Caki2 (cell line): ENCODE results near the gene PDSS2. TPM values are rescaled to one million over a fixed set of nuclear protein-coding genes. Genes with fewer than 3 reads are reported as not detected.
A peak's percentile ranks its signal among the peaks of the same experiment; 100 is the strongest.
"Not testable (repeated sequence)": the region's sequence is repeated elsewhere in the genome, so short reads cannot be mapped to it uniquely, and the experiment has no call there.

Experiments
- DNase-seq: peaks from one replicate; pipeline ENCODE4 v3.0.0-alpha.2; 2015; ENCODE audit warnings: low read depth
- in situ Hi-C: cut with HindIII; loops from 2 replicates; pipeline ENCODE4 v1.10.0; 2016; ENCODE audit warnings: low sequenced_read_pairs, low pct_unique_long_range_greater_than_20kb, mixed read lengths
- total RNA-seq: library from RNA; depleted of rRNA; stranded (reverse); fragments of >200 nt; shearing (Covaris generic); gene quantifications from 2 replicates; pipeline ENCODE4 v1.2.3, GENCODE V29; 2014; ENCODE audit warnings: low replicate concordance

The PDSS2 gene
- total RNA-seq, 1 experiment from 2014 or later = 21.1 TPM

DNA sequence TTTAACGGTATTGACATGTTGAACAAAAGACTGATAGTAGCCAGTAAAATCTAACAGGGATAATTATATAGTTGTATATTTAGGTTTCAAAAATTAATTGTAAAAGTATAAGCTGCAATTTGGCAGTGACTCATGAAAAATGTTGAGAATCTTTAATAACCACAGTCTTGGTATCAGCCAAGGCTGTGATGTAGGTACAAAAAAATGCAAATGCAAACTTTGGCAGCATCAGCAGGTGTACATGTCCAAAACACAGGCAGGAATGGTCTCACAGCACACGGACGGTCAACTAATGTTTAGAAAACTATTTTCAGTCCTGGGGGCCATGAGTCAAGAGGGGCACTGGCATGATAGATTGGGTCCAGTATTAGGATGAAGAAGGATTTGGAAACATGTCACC, 285.6 kb downstream of the PDSS2 start:
- in situ Hi-C loops = no loop called here
- no peak for DNase-seq

- DNase-seq = no peak
- in situ Hi-C loops = no loop called here
Observed at GRCh38 chr6:107171513-107171912, 287.9 kb downstream of the PDSS2 start.

DNA sequence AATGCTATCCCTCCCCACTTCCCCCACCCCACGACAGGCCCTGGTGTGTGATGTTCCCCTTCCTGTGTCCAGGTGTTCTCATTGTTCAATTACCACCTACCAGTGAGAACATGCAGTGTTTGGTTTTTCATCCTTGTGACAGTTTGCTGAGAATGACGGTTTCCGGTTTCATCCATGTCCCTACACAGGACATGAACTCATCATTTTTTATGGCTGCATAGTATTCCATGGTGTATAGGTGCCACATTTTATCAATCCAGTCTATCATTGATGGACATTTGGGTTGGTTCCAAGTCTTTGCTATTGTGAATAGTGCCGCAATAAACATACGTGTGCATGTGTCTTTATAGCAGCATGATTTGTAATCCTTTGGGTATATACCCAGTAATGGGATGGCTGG, 295.1 kb downstream of the PDSS2 start:
- DNase-seq, in situ Hi-C loops: not testable (repeated sequence)

DNA sequence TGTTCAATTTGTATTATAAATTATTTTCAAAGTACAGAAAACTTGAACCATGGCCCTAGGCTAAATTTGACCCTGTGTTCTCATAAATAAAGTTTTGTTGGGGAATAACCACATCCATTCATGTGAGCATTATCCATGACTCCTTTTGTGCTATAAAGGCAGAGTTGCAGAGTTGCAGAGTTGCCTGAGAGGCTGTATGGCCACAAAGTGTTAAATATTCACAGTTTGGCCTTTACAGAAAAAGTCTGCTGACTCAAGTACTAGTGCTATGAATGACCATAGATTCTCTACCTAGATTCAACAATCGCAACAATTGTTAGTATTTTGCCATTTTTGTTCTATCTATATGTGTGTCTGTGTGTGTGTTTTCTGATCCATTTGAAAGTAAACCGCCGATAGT, 297.8 kb downstream of the PDSS2 start:
- DNase-seq = no peak
- in situ Hi-C loops = no loop called here

- DNase-seq = no peak
- in situ Hi-C loops = no loop called here
Observed at GRCh38 chr6:107156617-107157016, 302.7 kb downstream of the PDSS2 start.

- in situ Hi-C loops = no loop called here
Observed at GRCh38 chr6:107154801-107155160, 304.6 kb downstream of the PDSS2 start.

GRCh38 chr6:107154131-107154800, 305.1 kb downstream of the PDSS2 start:
- peak; percentile 34 for DNase-seq

More at GRCh38 chr6:107154801-107155160, 304.6 kb downstream of the PDSS2 start:
- DNase-seq = no peak

DNA sequence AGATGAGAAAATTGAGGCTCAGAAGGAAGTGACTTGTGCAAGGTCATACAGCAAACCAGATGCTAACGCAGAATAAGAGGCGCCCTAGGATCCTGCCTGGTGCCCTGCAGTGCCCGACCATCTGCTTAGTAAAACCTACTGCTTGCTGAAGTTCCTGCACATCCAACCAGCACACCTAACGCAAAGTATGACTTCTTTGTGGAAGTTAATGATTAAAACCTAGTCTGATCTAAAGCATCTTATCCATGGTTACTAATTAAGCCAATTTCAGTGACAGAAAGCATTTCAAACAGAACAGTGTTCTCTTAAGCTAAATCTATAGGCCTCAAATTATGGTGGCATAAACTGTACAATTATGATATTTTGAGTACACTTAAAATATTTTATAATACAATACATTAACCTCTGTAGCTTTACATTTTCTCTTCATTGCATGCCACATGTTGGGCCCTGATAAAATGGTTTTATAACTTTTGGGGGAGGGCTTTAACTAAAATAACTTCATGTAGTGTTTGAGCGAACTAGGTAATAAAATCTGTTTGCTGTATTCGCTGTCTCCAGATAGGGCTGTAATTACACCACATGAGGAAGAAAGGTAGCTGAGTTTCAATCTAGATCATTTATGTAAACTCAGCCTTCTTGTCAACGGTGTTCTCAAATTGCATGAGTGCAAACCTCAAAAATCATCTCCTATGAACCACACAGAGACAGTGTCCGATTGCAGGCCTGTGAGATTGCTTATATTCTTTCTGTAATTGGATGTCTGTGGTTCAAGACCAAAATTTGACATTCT, 306.5 kb downstream of the PDSS2 start:
- peak; percentile 68 for DNase-seq

More at GRCh38 chr6:107154131-107154800, 305.1 kb downstream of the PDSS2 start:
- in situ Hi-C loops = no loop called here

DNA sequence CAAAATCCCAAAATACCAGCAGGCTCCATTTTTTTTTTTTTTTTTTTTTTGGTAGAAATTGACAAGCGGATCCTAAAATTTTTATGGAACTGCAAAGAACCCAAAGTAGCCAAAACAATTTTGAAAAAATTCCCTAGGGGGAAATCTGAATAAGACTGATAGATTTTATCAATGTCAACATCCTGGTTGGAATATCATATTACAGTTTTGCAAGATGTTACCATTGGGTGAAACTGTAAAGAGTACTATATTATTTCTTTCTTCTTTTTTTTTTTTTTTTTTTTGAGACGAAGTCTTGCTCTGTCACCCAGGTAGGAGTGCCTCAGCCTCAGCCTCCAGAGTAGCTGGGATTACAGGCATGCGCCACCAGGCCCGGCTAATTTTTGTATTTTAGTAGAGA, 314.7 kb downstream of the PDSS2 start:
- no peak for DNase-seq
- in situ Hi-C loops = no loop called here

More for the DNA sequence above, 306.5 kb downstream of the PDSS2 start:
- in situ Hi-C loops = no loop called here

DNA sequence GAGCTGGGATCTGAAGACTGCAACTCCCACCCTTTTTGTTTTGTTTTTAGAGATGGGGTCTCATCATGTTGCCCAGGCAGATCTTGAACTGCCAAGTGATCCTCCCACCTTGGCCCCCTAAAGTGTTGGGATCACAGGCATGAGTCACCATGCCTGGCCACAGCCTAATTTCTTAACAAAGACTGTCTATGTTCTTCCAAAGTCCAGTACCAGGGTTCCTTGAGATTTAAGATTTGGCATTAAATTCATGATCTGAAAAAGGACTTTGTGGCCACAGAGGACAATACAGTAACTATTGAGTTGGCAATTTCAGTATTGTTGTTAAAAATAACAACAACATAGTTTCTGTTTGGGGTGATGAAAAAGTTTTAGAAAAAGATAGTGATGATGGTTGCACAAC, 315.4 kb downstream of the PDSS2 start:
- DNase-seq = no peak
- in situ Hi-C loops = no loop called here

DNA sequence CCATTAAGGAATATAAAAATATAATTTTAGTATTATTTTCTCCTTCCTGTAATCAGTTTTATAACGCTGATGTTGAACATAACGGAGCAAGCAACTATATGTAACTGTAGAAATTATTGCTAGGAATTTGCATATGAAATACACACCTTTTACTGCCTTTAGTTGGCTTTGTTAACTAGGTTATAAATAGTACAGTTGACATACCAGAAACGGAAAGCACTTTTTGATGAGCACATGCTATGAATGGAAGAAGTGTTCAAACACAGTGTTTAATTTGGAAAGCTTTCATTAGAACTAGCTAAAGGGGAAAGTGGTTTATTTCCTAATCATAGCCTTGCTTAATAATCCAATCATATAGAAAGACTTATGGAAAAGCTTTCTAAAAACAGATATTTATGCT, 318.8 kb downstream of the PDSS2 start:
- in situ Hi-C loops = no loop called here

DNA sequence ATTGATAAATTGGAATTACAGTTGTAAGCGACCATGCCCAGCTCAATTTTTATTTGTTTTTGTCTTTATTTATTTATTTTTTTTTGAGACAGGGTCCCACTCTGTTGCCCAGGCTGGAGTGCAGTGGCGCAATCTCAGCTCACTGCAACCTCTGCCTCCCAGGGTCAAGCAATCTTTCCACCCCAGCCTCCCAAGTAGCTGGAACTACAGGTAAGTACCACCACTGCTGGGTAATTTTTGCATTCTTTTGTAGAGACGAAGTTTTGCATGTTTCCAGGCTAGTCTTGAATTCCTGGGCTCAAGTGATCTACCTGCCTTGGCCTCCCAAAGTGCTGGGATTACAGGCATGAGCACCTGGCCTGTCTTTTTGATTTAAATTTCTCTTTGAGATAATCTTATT, 323.0 kb downstream of the PDSS2 start:
- DNase-seq, in situ Hi-C loops: not testable (repeated sequence)

More for the DNA sequence above, 318.8 kb downstream of the PDSS2 start:
- DNase-seq = no peak

DNA sequence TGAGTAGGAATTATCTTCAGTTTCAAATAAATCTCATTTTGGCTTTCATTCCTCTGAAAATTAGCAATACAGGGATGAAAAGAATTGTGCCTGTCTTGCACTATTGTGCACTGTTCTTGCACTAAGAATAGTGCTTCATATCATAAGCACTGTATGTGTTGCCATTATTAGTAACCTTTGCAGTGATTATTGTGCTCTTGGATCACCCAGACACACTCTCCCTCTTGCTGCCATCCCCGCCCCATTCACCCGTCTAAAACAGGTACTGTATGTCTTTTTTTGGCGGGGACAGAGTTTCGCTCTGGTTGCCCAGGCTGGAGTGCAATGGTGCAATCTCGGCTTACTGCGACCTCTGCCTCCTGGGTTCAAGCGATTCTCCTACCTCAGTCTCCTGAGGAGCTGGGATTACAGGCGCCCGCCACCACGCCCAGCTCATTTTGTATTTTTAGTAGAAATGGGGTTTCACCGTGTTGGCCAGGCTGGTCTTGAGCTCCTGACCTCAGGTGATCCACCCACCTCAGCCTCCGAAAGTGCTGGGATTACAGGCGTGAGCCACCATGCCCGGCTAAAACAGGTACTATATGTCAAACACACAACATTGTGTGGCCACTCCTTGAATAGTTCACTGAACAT, 324.2 kb downstream of the PDSS2 start:
- in situ Hi-C loops, DNase-seq: not testable (repeated sequence)

- in situ Hi-C loops = no loop called here
Observed at GRCh38 chr6:107132330-107132954, 326.9 kb downstream of the PDSS2 start.

GRCh38 chr6:107129370-107129925, 329.9 kb downstream of the PDSS2 start:
- in situ Hi-C loops = no loop called here
- no peak for DNase-seq

More at GRCh38 chr6:107132330-107132954, 326.9 kb downstream of the PDSS2 start:
- DNase-seq = peak; percentile 45

DNA sequence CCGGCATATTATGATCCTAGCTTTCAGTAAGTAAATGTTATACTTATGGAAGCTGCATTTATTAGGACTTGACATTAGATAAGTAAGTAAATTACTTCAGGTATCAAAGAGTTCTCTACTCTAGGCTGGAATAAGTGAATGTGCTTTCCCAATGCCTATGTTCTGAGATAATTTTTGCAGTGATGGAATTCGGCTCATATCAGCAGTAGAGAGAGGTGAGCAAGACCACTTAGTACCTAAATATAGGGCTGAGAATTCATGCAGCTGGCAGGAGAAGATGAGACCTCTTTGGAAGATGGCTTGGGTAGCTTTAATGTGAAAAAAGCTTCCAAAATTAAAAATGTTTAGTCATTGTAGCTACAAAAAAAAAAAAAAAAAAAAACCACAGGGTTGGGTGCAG, 330.8 kb downstream of the PDSS2 start:
- in situ Hi-C loops = no loop called here
- DNase-seq = no peak

- in situ Hi-C loops = no loop called here
- no peak for DNase-seq
Observed at GRCh38 chr6:107128175-107128574, 331.2 kb downstream of the PDSS2 start.

DNA sequence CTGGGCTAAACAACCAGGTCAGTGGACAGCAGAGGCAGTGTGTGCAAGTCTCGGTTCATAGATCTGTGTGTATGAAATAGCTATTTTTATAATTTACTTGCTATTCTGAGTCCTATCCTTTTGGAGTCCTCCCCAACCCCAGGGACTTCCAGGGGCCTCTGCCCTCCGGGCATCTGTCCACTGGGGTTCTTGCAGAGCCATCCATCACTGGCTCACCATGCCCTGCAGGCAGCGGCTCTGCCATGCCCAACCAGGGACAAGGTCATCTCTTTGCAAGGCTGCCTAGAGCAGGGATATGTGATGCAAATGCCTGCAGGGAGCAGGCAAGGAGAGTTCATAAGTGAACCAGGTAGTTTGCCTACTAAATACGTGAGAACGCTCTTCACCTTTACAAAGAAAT, 333.6 kb downstream of the PDSS2 start:
- no peak for DNase-seq
- in situ Hi-C loops = no loop called here
